HG02938 (cell line): Measurements from ENCODE around the gene APOO.

ENCODE experiments used
- ATAC-seq: cut with Tn5 transposase; IDR thresholded peaks from one replicate; pipeline ENCODE4 v1.9.1; 2021; ENCODE audit warnings: mild to moderate bottlenecking, moderate library complexity; ENCODE audit not compliant: unreplicated experiment

The APOO gene

DNA sequence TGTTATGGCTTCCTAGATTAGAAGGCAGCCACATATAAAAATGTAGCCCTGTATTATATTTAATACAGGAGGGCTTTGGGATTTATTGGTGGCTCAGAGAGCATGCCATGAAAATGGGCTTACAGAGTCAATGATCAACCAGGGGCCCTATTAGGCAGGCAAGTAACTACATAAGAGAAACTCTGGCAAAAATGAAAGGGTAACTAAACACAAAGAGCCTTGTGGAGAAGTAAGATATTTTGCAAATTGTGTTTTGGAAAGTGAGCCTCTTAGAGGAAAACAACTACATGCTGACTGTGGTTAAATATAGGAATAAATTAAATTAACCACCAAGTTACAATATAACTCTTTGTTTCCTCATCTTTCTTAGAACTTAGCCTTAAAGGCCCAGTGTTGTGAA lies 119.2 kb downstream of the APOO start:
- ATAC-seq: no peak

DNA sequence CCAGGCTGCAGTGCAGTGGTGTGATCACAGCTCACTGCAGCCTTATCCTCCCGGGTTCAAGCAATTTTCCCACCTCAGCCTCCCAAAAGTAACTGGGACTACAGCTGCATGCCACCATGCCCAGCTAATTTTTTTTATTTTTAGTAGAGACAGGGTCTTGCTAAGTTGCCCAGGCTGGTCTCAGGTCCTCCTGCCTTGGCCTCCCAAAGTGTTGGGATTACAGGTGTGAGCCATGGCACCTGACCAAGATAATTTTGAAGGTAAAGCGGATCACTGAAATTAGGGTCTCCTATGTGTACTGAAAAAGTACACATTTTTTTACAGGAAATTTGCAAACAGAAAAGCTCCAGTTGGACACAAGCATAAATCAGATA lies 120.0 kb downstream of the APOO start:
- no peak for ATAC-seq

GRCh38 chrX:23786268-23786815 lies 121.4 kb downstream of the APOO start:
- ATAC-seq: no peak

DNA sequence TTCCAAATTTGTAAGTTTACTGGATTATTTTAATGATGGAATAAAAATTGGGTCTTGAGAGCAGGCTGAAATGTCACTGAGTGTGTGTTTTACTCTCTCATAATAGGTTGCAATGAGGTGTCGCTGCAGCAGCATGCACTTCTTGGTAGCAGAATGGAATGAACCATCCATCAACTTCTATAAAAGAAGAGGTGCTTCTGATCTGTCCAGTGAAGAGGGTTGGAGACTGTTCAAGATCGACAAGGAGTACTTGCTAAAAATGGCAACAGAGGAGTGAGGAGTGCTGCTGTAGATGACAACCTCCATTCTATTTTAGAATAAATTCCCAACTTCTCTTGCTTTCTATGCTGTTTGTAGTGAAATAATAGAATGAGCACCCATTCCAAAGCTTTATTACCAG lies 122.2 kb downstream of the APOO start:
- no peak for ATAC-seq

DNA sequence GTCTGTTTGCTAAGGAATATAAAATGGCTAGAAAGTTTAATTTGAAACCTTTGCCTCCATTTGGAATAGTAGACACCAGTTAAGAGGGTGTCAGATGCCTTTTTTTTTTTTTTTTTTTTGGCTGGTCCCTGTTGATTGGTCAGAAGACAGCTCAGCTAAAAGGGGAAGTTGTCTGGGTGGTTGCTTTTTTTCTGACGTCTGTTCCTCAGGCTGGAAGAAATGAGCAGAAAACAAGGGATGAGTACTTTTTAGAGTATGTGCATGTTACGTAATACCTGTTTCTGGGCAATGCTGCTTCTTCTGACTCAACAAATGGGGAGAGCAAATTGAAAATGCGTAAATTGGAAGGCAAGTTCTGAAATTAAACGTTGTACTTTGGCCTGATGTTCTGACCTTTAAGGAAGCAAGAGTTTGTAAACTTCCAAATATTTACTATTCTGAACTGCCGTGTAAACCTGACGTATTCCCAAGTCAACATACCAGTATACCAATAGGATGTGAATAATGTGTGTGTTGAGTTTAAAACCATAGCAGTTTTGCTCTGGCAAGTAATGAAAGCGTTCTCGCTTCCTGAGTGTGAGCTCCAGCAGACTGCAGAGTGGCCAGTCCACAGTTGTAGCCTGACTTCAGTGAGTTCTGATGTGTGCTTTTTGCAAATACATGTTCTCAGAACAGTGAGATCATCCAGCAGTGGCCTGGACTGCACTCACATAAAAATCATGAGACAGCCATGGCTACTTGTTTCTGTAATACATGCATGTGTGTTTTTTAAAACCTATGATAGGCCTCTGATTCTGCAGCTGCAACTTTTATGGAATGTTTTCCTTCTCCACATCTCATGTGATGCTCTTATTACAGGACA lies 123.0 kb downstream of the APOO start:
- ATAC-seq: no peak

GRCh38 chrX:23783589-23784469 lies 123.9 kb downstream of the APOO start:
- no peak for ATAC-seq
